CD4-positive, alpha-beta T cell treated with Interleukin-15 for 1 hour (primary cell): ENCODE measurements around the gene CHD3.
"Not testable (repeated sequence)": the region's sequence is repeated elsewhere in the genome, so short reads cannot be mapped to it uniquely, and the experiment has no call there.

ENCODE experiments used
- DNase-seq: peaks from one replicate; pipeline ENCODE4 v3.0.0-alpha.2; 2020

CHD3 gene

GRCh38 chr17:7850701-7851437 is 37.7 kb upstream of the CHD3 start:
- DNase-seq, result no peak

GRCh38 chr17:7851438-7852261 is 36.9 kb upstream of the CHD3 start:
- DNase-seq, result peak; percentile 95

GRCh38 chr17:7852262-7852670 is 36.3 kb upstream of the CHD3 start:
- DNase-seq, result no peak

GRCh38 chr17:7852919-7853690 is 35.5 kb upstream of the CHD3 start:
- peak; percentile 21 for DNase-seq

GRCh38 chr17:7853691-7854038 is 34.9 kb upstream of the CHD3 start:
- DNase-seq, result no peak

- no peak for DNase-seq
Observed at GRCh38 chr17:7854078-7854777, 34.4 kb upstream of the CHD3 start.

- DNase-seq, result peak; percentile 45
Observed at GRCh38 chr17:7854851-7855659, 33.5 kb upstream of the CHD3 start, which contains the start of gene TMEM88. Gene TMEM88 (plus strand): TSS chr17:7855066. CDS start chr17:7855075, 9 bp downstream.

DNA sequence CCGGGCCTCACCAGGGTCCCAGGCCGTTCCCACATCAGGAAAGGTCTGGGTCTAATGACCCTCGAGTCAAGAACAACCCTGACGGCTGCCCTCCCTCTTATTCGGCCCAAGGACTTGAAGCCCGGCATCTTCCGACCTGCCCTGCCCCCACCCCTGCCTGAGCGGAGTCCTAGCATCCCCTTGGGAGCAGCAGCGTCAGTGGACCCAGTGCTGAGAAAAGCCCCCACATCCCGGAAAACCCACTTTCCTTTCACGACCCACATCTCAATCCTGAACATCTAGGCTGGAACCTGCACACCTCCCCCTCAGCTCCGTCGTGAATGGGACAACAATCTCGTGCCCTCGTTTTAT is 33.0 kb upstream of the CHD3 start:
- DNase-seq, result no peak

GRCh38 chr17:7856011-7856810 is 32.4 kb upstream of the CHD3 start:
- peak; percentile 63 for DNase-seq

GRCh38 chr17:7856811-7857712 is 31.5 kb upstream of the CHD3 start, which contains the start of gene NAA38:
Gene NAA38 (minus strand): TSS chr17:7857559. CDS start chr17:7857463, 96 bp downstream.
- DNase-seq, result peak; percentile 98

GRCh38 chr17:7857713-7858521 is 30.7 kb upstream of the CHD3 start, which contains the start of gene CYB5D1:
Gene CYB5D1 (plus strand): TSS chr17:7858003. CDS start chr17:7858135, 132 bp downstream.
- DNase-seq, result peak; percentile 92

DNA sequence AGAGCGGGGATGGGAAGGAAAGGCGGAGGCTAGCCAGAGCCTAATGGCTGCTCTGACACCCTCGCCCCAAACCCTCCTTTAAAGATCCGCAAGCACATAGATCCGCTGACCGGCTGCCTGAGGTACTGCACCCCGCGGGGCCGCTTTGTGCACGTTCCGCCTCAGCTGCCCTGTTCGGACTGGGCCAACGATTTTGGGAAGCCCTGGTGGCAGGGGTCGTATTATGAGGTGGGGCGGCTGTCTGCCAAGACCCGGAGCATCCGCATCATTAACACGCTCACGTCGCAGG is 30.1 kb upstream of the CHD3 start:
- DNase-seq, result peak; percentile 63

GRCh38 chr17:7859028-7859427 is 29.6 kb upstream of the CHD3 start:
- DNase-seq, result no peak

- peak; percentile 49 for DNase-seq
Observed at GRCh38 chr17:7862692-7863437, 25.7 kb upstream of the CHD3 start.

GRCh38 chr17:7864384-7864783 is 24.2 kb upstream of the CHD3 start:
- DNase-seq, result not testable (repeated sequence)

DNA sequence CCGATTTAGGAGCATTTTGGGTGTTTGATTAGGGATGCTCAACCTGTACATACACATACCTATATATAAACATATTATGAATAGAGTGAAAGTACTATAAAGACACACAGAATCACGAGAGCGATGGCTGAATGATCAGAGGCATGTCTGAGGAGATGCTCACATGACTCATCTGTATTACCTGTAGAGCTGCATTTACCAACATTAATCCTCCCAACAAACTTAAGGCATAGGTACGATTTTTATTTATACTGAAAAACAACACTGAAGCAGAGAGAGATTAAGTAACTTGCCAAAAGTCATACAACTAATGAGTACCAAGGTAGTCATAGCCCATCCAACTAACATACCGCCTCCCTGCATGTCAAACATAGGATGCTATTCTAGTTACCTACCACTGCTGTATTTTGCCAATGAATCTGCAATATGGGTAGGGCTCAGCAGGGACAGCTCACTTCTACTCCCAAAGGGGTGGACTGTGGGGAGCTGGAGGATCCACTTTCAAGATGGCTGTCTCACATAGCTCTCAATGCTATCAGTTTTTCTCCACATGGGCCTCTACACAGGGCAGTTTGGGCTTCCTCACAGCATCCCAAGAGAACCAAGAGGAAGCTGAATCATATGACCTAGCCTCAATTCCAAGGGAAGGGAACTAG is 23.5 kb upstream of the CHD3 start:
- DNase-seq, result no peak

- DNase-seq, result no peak
Observed at GRCh38 chr17:7867881-7868329, 20.7 kb upstream of the CHD3 start.

- no peak for DNase-seq
Observed at GRCh38 chr17:7873051-7873450, 15.5 kb upstream of the CHD3 start.
